Activated CD4-positive, alpha-beta T cell treated with anti-CD3 and anti-CD28 coated beads for 1 hour (primary cell): Measurements from ENCODE around the gene KIRREL3.

ENCODE experiments used
- DNase-seq: peaks from one replicate; pipeline ENCODE4 v3.0.0-alpha.2; 2020

The KIRREL3 gene

DNA sequence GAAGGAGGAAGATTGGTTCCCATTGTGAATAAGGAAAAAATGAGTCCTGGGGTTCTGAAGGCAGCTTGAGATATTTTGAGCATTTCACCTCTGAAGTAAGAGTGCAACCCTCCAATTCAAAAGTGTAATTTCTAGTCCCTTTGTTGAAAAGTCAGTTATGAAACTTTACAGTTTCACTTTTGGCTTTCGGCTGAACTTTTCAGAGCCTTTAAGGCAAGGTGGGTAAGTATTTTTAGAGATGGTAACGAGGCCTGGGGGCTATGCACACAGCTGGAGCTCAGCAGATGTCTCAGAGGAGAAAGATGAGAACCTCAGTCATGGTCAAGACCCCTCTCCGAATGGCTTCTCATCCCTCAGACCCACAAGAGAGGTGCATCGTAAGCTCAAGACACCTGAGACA lies 267.6 kb downstream of the KIRREL3 start:
- no peak for DNase-seq

DNA sequence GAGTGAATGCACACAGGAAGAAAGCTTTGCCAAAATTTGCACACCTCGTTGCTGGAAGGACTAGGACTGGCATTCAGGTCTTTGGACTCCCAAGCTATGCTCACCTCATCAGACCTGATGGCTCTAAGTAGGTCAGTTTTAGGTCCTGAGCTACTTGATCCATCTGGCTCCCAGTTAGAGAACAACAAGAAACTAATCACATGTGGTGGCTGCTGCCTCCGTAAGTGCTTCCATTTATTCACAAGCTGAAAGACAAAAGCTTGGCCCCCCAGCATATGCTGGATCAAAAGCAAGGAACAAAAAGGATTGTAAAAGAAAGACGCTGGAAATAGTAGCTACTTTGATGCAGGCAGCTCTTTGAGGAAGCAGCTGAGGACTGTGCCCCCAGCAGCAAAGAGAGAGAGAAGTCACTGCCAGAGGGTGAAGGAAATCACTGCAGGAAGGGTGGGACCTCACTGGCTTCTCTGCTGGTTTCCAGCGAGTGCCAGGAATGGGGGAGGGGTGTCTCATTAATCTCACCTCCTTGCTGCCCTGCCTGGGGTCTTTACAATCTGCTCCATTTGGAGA lies 268.9 kb downstream of the KIRREL3 start:
- DNase-seq: no peak

DNA sequence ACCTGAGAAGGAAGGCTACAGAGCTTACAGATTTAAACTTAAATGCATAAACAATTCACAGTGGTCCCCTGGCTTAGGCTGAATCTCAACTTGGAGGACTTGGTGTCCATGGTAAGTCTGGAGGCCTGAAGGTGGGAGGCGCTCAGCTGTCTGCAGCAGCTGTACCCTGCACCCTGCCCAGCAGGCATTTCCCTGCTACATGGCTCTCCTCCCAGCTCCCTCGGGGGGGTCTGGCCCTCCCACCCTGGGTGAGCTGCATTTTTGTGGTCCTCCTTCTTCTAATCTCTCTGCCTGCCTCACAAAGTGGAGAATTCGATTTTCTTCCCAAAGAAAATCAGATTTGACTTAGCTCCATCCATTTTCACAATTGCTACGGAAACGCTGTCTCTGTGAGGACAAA lies 273.2 kb downstream of the KIRREL3 start:
- DNase-seq: no peak

DNA sequence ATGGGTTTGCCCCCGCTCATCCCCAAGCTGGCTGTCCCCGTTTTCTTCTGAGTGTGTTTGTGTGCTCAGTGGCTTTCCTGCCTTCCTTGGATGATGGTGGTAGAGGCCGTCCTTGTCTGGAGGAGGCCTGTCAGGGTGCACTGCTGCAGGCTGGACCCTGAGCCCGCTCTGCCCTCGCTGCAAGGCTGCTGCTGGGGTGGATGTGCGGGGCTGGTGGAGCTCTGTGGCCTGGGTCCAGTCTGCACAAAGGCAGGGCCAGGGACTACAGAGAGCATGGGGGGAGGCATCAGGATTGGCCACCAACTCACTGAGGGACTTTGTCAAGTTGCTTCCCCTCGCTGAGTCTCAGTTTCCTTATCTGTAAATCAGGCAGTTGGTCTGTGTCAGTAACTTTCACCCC lies 275.0 kb downstream of the KIRREL3 start:
- no peak for DNase-seq

DNA sequence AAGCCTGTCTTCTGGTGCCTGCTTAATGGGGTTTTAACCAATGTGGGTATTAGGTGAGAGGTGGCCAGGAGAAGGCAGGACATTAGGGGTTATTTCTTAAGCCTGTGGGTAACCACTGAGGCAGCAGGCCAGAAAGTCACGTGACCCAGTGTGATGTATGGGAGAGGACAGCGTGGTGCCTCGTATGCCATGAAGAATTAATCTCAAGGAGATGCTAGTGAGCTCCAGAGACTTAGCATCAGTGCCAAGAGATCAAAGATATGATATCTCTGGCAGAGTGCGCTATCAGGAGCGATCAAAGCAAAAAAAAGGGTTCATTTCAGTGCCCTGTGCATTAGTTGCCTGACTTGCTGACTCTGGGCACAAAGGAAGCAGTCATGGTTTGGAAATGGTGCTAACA lies 275.5 kb downstream of the KIRREL3 start:
- DNase-seq: no peak

DNA sequence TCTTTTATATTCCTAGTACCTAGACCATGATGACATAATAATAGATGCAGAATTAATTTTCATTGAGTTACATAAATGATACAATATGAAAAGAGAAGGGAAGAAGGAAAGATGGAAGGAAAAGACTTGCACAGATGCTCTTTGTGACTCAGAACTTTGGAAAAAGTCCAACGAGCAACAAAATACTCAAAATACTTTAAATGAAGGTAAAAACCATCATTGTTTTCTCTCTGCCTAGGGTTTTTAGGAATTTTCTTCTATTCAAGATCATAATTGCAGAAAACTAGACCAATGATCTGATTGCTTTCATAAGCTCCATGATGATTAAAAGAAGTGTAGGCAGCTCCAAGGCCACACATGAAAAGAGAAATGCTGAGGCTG lies 276.9 kb downstream of the KIRREL3 start:
- no peak for DNase-seq

DNA sequence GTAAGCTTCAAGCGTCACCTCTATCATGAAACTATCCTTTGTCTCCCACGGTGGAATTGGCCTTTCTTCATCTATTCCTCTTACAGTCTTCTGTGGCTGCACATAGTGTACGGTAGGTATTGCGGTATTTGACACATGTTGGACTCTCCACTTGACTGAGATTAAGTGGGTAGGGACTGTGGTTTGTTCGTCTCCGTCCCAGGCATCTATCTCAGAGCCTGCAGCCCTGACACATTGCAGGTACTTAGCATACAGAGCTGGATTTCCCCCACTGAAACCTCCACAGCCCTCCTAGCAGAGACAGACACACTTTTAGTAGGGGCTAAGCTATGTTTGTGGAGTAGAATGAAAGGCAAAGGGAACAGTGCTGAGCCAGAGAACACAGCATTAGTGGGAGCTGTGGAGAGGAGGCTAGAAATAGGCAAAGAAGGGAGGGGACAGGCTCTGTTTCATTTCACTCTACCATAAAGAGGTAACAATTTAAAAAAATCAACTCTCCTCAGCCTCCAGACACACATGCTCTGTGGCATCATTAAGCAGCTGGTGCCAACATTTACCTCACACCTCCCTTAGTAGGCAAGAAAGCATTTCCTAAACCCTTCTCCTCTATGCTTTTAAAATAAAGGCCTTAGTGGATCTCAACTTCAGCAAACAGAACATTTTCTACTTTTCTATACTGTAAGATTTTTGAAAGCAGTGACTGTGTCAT lies 277.5 kb downstream of the KIRREL3 start:
- no peak for DNase-seq

DNA sequence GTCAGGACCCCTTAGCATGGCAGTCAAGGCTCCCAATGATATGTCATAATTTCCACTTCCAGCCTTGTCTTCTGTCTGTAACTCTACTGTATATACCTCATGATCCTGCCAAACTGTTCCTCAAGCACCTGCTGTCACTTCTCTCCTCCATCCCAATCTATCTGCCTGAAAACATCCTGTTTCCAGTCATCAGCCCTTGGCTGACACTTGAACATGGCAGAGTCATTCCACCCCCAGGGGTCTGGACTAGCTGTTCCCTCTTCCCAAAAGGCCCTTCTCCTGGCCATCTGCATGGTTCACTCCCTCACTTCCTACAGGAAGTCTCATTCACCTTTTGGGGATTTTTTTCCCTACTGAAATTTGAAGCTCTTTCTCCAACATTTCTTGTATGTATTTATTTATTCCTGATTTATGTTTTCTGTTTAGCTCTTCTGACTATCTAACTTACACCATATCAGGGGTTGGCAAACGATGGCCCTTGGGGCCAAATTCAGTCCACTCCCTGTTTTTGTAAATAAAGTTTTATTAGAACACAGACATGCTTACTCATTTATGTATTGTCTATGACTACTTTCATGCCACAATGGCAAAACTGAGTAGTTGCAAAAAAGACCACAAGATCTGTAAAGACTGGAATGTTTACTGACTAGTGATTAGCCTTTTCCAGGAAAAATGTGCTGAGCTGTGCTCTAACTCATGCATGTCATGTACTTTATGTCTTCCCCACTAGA lies 278.4 kb downstream of the KIRREL3 start:
- DNase-seq: no peak

DNA sequence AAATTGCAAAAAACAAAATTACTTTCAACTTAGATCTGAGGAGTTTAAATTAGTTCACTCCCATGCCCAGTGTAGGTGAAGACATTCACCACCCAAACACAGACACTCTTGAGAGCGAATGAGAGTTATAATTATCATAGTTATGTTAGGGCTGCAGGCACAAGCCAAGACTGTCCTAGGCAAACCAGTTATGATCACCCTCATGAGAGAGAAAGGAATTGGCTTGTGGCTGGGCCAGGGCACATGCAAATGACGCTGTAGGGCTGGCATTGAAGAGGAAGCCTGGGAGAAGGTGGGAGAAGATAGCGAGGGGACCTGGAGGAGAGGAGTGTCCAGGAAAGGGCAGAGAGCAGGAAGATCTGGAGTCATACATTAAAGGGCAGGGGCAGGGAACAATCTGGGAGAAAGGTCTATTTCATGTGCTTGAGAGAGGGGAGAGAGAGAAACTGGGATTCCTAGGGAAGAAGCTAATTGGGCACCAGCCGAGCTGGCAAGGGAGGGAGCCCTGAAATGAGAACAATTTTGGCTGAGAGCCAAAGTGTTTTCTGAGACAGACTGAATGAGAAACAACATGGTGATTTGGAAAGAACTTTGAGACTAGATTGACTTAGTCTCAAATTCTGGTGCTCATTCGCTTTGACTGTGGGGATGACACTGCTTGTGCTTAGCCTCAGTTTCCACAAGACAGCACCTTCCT lies 279.9 kb downstream of the KIRREL3 start:
- DNase-seq: no peak

DNA sequence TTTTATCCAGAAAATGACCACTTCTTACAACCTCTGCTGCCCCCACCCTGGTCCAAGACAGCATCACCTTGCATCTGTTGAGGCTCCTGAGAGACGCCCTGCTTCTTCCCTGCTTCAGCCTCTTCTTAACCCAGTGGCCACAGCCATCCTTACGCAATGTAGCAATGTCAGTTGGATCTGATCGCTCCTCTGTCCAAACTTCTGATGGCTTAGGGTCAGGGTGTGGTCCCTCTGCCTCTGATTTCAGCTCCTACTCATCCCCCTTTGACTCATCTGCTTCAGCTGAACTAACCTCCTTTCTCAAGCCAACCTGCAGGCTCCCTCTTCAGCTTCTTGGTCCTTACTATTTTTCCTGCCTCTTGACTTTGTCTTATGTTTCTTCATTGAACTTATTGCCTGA lies 280.8 kb downstream of the KIRREL3 start:
- DNase-seq: no peak

DNA sequence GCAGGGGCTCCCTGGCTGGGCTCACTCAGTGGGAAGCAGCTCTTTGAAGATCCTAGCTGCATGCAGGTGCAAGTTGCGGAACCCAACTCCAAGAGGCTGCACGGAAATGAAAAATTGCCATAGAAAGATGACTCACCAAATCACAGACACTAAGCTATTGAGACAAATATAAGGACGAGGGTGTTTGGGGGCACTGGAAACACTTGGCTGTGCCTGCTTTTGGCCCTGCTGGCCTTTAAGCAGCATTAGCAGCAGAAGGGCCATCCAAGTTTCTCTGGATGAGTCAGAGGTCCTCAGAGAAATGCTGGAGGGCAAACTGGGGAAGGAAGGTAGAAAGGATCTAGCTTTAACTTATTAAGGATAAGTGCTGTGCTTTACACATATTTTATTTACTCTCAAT lies 282.3 kb downstream of the KIRREL3 start:
- DNase-seq: no peak

DNA sequence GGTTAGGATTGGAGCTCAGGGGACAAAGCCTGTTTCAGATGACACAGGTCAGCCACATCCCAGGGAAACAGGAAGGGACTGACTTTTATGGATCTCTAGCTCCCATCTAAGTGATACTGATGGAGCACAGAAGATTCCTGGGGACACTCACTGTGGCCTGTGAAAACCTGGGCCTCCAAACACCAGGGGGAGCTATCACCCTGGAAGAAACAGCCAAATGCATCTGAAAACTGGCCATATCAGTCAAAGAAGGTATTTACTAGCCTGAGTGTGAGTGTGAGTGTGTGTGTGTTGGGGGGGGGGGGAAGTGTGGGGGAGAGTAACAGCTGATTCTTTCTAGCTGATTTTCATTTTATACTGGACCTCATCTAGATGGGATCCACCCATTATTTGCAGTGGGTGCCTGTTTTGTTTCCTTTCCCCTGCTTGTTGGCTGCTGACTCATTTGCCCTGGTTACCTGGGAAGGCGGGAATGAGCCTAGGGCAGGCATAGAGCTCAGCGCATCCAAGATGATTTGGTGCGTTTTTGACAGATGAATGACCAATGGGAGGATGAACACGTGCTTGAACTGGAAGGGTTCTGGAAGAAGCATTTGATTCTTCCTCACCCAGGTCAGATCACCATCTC lies 284.0 kb downstream of the KIRREL3 start:
- no peak for DNase-seq

DNA sequence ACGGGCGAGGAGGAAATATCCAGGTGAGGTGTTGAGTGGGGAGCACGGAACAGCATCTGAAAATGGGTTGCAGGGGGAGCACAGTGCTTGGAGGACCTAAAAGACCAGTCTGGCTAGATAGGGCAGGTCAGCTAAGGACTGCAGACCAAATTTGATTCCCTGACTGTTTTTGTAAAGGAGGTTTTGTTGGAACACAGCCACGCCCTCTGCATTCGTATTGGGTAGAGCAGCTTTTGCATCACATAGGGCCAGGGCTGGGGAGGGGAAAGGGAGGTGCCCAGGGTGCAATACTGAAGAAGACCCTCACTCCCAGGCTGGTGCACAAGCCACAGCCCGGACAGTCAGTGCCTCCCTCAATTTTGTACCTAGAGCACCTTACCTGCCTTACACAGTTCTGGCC lies 286.8 kb downstream of the KIRREL3 start:
- no peak for DNase-seq

DNA sequence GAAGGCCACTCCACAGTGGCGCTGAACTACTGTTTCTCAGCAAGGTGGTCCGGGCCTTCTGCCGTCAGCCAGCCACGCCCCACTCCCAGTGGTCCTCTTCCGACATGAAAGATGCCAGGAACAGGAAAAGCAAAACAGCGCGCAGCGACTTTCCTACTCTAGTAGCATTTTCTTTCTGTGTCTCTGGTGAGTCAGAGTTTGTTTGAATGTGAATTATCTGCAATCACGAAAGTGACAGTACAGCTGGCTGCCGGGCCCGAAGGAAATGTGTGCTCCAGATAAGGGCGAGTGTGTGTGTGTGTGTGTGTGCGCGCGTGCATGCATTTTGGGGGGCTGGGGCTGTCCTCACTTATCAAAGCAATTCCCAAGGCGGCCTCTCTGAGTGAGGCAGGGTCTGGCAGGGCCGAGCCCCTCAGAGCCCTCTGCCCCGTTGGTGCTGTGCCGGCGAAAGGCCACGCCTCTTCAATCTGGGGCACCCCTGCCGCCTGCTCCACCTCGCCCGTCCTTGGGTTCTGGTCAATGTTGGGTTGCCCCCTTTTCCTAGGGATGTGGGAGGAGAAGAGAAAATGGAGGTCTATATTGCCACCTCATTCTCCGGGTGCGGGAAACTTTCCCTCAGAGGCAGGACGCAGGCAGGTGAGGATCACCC lies 288.5 kb downstream of the KIRREL3 start:
- DNase-seq: no peak

DNA sequence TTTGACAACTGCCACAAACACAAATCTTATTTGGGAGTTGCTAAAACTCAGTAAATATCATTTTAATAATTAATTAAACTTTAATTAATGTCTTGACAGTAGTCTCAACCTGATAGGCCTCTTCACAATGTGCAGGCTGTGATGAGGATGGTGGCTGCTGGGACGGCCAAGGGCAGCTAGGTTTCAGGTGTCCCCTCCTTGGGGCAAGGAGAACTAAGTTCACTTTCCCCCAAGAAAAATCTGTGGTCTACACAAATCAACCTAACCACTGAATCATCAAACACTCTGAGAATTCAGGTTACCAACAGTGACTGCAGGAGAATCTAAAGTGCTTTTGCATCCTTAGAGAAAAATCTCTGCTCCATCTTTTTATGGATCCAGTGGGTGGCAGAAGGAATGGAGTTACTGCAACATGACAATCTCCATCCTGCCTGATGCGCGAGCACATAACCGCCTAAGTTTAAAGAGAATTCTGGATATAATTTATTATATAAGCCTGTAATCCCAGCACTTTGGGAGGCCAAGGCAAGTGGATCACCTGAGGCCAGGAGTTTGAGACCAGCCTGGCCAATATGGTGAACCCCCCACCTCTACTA lies 289.7 kb downstream of the KIRREL3 start:
- no peak for DNase-seq

DNA sequence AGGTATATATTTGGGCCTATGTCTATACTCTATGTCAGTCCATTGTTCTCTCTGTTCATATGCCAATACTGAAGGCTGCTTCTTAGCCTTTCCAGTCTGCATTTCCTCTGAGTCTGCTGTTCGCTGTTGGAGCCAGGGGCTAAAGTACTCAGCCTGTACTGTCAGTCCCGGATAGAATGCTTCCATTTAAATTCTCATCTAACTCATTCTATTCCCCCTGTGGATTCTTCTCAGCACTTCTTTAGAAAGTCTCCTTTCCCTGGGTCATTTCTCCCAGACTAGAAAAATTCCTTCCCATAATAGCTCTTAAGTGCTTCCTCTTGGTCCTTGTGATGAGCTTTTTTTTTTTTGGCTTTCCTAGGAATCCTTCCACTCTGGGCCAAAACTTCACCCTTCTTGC lies 293.1 kb downstream of the KIRREL3 start:
- no peak for DNase-seq

DNA sequence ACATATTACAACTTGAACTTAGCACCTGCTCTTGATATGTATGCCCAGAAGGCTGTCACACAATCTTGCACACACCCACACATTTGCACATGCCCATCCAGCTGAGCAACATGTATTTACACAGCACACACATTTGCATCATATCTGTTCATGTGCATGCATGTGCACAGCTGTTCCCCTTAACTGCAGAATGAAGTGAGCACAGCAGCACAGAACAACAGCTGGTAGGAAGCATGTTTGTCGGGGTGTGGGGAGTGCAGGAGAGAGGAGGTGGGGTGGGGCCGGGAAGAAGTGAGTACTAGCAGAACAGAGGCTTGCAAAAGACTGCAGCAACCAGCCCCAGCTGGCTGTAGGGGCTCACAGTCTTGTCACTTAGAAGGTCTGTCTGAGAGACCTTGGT lies 296.5 kb downstream of the KIRREL3 start:
- no peak for DNase-seq

DNA sequence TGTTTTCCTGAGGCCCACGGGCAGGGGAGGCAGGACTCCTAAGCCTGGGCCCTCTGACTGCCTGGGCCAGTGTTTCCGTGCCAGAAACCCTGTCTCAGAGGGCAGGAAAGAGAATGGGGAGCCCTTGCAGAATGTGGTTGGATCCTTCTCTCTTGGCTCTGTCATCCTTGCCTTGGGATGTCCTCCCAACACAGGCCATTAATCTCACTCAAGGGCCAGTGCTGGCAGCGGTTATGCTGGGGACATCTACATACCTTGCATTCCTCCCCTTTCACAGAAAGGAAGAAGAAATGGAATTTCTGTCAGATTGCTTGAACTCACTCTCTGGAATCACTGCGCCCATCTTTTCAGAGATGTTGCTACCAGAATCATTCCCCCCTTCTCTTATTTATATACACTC lies 296.9 kb downstream of the KIRREL3 start:
- no peak for DNase-seq

DNA sequence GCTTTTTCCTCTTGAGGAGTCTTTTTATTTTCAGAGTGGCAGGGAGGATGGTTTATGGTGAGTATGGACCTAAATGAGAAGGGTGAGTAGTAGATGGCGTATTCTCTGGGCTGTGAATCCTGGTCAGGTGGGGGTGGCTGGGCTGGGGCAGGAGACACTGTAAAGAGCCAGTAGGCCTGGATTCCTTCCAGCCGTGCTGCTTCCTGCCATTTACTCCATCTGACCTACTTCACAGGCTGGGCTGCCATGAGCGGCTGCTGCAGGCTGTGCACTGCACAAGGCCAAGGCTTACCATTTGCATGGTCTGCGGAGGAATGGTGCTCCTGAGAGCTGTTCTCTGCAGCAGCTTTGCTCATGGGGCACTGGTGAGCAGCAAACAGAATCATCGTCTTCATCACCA lies 297.6 kb downstream of the KIRREL3 start:
- DNase-seq: no peak

DNA sequence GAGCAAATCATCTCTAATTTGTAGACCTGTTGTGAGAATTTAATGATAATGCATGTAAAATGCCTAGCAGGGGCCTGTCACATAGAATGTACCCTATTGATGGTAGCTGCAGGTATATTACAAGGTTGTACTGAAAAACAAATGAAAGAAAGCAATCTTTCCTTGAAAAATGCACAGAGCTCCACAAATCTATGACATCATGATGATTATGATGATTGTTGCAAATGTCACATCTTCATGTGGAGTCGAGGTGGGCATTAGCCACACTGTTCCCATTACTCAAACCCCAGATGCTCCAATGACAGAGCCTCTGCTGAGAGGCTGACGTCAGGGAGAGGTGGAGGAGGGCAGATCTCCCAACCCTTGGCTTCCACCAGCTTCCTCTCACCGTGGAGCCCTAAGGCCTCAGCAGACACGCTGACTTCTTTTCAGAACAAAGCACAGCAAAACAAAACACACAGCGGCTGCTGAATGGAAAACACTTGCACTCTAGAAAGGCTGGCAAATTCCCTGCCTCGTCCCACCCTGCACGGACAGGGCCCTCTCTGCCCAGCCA lies 298.3 kb downstream of the KIRREL3 start:
- no peak for DNase-seq

DNA sequence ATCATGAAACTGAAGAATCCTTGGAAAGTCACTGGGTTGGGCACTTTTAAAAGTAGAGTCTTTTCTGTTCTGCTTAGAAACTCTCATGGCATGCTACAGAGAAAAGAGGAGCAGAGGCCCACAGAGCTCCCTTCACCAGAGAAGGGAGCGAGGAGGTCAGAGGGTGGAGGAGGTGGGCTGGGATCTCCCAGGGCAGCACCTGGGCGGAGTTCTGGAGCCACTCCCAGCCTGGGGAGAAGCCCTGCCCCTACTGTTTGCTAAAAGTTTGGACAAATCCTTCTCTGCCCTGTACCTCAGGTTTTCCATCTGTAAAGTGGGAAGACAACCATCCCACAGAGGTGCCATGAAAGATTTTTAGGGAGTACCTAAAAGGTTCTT lies 299.1 kb downstream of the KIRREL3 start:
- DNase-seq: no peak
